Neural crest cell (in vitro differentiated cells): Measurements from ENCODE around the gene PLSCR1. TPM values are rescaled to one million over a fixed set of nuclear protein-coding genes. Genes with fewer than 3 reads are reported as not detected.

Source experiments
- DNase-seq: peaks from one replicate; pipeline ENCODE4 v3.0.0; 2021; ENCODE audit warnings: low read depth, mixed read lengths, low spot score
- H3K27ac Mint-ChIP-seq: one replicate; pipeline ENCODE4 v1.8.0; 2021; ENCODE audit warnings: mild to moderate bottlenecking, mixed read lengths; ENCODE audit not compliant: unreplicated experiment
- H3K27me3 Mint-ChIP-seq: 2 replicates; pipeline ENCODE4 v1.8.0; 2021; ENCODE audit warnings: low read depth, mild to moderate bottlenecking, mixed read lengths
- H3K36me3 Mint-ChIP-seq: 2 replicates; pipeline ENCODE4 v1.8.0; 2021; ENCODE audit warnings: low read depth, mild to moderate bottlenecking, mixed read lengths
- H3K4me1 Mint-ChIP-seq: 2 replicates; pipeline ENCODE4 v1.8.0; 2021; ENCODE audit warnings: mixed read lengths
- H3K4me3 Mint-ChIP-seq: one replicate; pipeline ENCODE4 v1.8.0; 2021; ENCODE audit warnings: mild to moderate bottlenecking, mixed read lengths
- H3K9me3 Mint-ChIP-seq: 2 replicates; pipeline ENCODE4 v1.8.0; 2021; ENCODE audit warnings: mixed read lengths
- total RNA-seq: library from RNA; stranded (reverse); gene quantifications from 2 replicates; pipeline ENCODE4 v1.2.1, GENCODE V29; 2021
- TF ChIP-seq, protein P1 (sequence below): fragments of 200-600 bp; sonication (generic); conservative IDR thresholded peaks from 2 replicates; pipeline ENCODE4 v1.5.0; 2021; ENCODE audit warnings: antibody characterized with exemption, mild to moderate bottlenecking

PLSCR1 gene
- total RNA-seq, 1 donor from 2014 or later: 29.8 TPM

DNA sequence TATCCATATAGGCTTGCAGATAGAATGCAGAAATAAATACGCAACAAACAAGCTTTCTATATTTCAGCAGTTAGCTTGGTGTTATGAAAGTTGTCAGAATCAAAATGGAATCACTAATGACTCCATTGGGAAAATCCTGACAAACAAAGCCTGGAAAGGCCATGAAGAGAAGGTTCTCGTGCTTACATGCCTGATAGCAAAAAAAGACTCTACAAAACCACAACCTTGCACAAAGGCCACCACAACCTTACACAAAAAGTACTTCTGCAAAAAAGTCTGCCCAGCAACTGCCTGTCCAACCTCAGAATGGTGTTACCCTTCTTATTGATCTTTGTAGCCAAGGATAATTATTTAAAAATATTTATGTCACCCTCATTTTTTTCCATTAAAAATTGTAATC is 14.4 kb upstream of the PLSCR1 start:
- Mint-ChIP-seq H3K4me3 (no peak overlapping the region), H3K36me3 (no peaks in the 10 kb centered on the region), H3K4me1 (no peaks in the 10 kb centered on the region), H3K27me3 (no peaks in the 10 kb centered on the region), H3K27ac (no peak overlapping the region), H3K9me3 (peaks cover 5% of the 10 kb centered on the region)
- TF ChIP-seq, protein P1, sequence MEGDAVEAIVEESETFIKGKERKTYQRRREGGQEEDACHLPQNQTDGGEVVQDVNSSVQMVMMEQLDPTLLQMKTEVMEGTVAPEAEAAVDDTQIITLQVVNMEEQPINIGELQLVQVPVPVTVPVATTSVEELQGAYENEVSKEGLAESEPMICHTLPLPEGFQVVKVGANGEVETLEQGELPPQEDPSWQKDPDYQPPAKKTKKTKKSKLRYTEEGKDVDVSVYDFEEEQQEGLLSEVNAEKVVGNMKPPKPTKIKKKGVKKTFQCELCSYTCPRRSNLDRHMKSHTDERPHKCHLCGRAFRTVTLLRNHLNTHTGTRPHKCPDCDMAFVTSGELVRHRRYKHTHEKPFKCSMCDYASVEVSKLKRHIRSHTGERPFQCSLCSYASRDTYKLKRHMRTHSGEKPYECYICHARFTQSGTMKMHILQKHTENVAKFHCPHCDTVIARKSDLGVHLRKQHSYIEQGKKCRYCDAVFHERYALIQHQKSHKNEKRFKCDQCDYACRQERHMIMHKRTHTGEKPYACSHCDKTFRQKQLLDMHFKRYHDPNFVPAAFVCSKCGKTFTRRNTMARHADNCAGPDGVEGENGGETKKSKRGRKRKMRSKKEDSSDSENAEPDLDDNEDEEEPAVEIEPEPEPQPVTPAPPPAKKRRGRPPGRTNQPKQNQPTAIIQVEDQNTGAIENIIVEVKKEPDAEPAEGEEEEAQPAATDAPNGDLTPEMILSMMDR: no peak
- no peak for DNase-seq

DNA sequence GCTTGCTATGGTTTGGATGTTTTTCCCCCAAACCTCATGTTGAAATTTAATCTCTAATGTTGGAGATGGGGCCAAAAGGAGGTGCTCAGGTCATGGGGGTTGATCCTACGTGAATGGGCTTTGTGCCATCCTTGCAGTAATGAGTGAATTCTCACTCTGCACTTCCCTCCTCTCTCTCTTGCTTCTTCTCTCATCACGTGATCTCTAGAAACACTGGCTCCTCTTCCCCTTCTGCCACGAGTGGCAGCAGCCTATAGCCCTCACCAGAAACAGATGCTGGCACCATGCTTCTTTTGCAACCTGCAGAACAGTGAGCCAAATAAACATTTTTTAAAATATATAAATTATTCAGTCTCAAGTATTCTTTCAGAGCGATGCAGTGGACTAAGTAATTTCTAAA is 13.3 kb upstream of the PLSCR1 start:
- H3K4me1 Mint-ChIP-seq: no peaks in the 10 kb centered on the region
- no peak overlapping the region for H3K4me3 Mint-ChIP-seq
- no peaks in the 10 kb centered on the region for H3K27me3 Mint-ChIP-seq
- H3K36me3 Mint-ChIP-seq: no peaks in the 10 kb centered on the region
- no peak for DNase-seq
- TF ChIP-seq, protein P1: no peak
- H3K9me3 Mint-ChIP-seq: peaks cover 2% of the 10 kb centered on the region
- no peak overlapping the region for H3K27ac Mint-ChIP-seq

DNA sequence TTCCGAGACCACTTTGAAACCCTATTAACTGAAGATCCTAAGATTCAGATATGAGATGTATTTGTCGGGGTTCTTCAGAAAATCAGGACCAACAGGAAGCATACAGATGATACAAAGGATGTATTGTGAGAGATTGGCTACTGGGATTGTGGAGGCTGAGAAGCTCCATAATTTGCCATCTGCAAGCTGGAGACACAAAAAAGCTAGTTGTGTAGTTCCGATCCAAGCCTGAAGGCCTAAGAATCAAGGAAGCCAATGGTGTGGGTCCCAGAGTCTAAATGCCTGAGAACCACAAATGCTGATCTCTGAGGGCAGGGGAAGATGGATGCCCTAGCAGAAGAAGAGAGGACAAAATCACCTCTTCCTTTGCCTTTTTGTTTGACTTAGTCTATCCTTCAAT is 10.9 kb upstream of the PLSCR1 start:
- TF ChIP-seq, protein P1: no peak
- H3K9me3 Mint-ChIP-seq: no peaks in the 10 kb centered on the region
- no peak overlapping the region for H3K4me3 Mint-ChIP-seq
- H3K27me3 Mint-ChIP-seq: no peaks in the 10 kb centered on the region
- no peak for DNase-seq
- H3K27ac Mint-ChIP-seq: no peak overlapping the region
- H3K36me3 Mint-ChIP-seq: no peaks in the 10 kb centered on the region
- H3K4me1 Mint-ChIP-seq: no peaks in the 10 kb centered on the region

DNA sequence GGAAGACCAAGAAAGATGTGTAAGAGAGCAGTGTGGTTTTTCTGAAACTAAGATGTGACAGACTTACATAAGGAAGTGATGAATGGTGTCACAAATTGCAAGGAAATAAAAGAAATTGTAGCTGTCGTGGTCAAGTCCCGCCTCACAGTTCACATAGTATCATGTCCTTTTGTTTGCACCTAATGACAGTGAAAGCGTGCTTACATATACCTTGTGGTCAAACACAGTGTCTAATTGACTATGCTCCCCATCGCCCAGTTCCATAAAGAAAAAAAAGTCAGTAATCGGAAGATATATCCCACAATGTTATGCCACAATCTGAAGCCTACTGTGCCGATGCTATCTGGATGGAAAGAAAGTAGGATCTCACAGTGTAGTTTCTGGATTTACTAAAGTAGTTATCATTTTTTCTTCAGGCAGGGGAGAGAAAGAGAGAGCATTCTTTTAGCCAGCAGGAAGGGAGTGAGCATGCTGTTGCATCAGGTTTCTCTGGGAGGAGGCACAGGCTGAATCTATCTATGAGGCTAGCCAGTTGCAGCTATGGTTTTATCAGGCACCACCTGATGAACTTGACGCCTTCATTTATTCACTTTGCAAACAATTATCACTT is 9.8 kb upstream of the PLSCR1 start:
- no peaks in the 10 kb centered on the region for H3K4me1 Mint-ChIP-seq
- TF ChIP-seq, protein P1: no peak
- no peaks in the 10 kb centered on the region for H3K27me3 Mint-ChIP-seq
- DNase-seq: no peak
- H3K4me3 Mint-ChIP-seq: no peak overlapping the region
- H3K27ac Mint-ChIP-seq: no peak overlapping the region
- no peaks in the 10 kb centered on the region for H3K36me3 Mint-ChIP-seq
- no peaks in the 10 kb centered on the region for H3K9me3 Mint-ChIP-seq

DNA sequence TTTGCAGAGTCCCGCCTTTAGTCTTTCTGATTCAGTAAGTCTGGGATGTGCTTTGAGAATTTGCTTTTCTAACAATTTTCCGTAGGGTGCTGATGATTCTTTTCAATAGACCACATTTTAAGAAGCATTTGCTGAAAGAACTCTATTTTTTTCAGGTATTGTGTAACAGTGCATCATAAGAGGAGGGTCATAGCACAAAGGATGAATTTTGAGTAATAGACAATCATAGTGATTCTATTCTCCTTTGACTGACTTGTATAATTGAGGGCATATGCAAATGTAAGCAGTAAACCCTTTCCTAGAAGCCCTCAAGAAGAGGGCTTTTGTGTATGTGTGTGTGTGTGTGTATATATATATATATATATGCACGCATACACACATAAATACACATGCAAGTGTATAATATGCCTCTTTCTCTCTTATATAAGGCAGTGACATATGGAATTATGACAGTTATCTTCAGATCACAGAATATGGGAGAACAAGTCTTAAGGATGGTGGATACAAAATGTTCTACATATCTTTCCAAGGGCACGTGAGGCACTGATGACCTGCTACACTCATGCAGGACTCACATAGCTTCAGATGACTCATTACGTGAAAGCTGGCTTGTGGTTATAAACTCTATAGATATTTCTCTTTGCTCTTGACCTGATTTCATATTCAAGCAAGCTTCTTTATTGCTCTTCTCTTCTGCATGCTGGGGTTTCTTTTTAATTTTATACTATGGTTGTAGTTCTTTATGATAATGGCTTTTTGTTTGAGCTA is 6.5 kb upstream of the PLSCR1 start:
- Mint-ChIP-seq H3K36me3 (no peaks in the 10 kb centered on the region), H3K4me1 (no peaks in the 10 kb centered on the region), H3K9me3 (no peaks in the 10 kb centered on the region), H3K4me3 (no peak overlapping the region), H3K27me3 (no peaks in the 10 kb centered on the region), H3K27ac (no peak overlapping the region)
- DNase-seq: no peak
- TF ChIP-seq, protein P1: no peak
